ENCODE measurements around the gene C3AR1.

DNA sequence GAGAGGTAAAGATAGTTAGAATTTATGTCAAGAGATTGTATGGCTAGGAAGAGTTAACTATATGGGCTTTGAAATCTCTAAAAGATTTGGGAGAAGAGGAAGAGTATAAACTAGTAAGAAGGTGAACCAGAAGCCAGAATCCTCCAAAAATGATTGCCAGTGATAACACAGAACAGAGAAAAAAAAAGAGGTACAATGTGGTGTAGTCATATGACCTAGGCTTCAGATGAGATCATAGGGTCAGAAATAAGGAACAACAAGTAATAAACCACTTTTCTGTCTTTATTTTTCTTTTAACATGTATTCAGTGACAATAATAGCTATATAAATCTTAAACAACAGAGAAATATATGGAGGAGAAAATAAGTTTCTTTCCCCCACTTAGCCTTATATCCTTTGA is 14.0 kb upstream of the C3AR1 start:
- TF ChIP-seq EP300 (IDR thresholded peaks at IDR 0.05), result no peak
- no peak for TF ChIP-seq POLR2AphosphoS5 (IDR thresholded peaks at IDR 0.05)
